Activated effector memory CD4-positive, alpha-beta T cell treated with anti-CD3 and anti-CD28 coated beads, Interleukin-2, amount 50 U/mL, for 16 hours (primary cell): ENCODE data around the gene ABAT.
"Not testable (repeated sequence)": the region's sequence is repeated elsewhere in the genome, so short reads cannot be mapped to it uniquely, and the experiment has no call there.

Experiments used
- DNase-seq: peaks from one replicate; pipeline ENCODE4 v3.0.0-alpha.2; 2020

Gene ABAT

DNA sequence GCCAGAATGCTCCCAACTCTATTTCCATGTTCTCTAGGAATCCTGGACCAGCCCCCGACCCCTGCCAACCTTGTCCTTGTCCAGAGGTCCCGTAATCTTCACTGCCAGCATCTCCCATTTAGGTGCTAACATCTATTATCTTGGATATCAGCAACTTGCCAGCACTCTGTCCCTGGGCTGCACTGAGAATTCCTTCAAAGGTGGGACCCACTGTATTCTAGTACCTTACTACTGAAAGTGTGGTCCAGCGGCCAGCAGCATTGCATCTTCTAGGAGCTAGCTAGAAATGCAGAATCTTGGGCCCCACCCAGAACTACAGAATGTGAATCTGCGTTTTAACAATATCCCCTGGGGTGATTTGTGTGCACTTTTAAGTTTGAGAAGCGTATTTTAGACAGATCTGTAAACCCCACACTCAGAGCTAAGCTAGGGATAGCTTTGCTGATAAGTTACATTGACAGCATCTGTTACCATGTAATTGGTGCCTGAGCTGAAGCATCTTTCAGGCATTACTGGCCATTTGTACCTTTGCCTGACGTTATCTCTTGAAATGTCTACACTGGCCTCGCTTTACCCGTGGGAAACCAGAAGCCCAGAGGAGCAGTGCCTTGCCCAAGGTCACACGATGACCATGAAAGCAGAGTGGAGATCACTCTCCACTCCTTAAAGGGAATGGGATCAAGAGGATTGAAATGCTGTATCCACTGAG is 8.3 kb downstream of the ABAT start:
- DNase-seq: no peak

DNA sequence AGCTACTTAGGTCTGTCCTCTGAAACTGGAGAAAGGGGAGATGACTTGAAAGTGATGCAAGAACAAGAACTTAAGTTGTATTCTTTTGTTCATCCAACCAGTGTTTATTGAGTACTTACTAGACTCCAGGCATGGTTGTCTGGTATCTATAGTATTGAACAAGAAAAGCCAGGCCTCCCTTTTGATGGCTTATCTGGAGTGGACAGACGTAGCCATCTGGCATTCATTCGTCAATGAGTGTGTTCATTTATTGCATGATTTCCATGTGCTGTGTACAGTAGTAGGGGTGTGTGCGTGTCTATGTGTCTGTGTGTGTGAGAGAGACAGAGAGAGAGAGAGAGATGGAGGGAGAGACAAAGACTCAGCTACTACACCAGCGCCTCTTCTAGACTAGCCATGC is 9.2 kb downstream of the ABAT start:
- DNase-seq: no peak

GRCh38 chr16:8685617-8686016 is 11.2 kb downstream of the ABAT start:
- no peak for DNase-seq

DNA sequence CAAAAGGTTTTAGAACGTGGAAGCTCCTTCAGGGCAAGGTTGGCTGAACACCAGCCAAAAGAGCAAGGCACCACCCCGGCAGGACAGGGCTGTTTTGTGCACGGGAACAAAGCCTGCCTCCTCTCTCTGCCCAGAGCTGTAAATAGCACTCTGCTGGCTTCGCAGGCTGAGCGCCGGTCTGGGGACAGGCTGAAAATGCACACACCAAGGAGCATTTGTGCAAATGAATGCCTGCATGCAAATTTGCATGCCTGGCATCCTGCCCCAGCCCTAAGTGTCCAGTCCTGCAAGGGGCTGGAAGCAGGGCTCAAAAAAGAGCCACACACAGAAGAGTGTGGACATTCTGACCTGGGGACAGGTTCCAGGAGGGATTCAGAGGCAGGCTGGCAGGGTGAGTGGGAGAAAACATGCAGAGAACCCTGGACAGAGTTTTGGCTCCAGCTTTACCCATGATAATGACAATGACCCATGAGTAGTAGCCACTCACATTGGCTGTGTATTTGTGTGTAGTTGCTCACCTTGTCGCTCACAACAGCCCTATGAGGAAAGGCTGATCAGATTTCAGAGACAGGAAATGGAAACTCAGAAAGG is 11.7 kb downstream of the ABAT start:
- DNase-seq: no peak

DNA sequence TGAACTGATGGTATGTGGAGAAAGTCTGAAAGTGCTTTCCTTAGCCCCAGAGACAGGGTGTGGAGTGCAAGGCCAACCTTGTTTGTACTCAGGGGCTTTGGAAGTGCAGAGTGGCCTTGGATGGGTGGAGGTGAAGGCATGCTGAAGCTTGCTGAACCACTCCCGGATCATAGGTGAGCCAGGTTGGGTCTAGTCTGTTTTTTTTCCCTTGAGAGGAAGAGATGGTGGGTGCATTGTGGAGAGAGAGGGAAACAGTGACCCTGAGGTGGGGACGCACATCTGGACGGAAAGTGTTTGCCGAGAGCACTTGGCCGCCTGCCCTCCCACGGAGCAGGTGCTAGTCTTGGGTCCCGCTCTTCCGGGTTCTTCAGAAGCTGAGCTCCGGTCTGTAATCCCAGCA is 12.5 kb downstream of the ABAT start:
- no peak for DNase-seq

DNA sequence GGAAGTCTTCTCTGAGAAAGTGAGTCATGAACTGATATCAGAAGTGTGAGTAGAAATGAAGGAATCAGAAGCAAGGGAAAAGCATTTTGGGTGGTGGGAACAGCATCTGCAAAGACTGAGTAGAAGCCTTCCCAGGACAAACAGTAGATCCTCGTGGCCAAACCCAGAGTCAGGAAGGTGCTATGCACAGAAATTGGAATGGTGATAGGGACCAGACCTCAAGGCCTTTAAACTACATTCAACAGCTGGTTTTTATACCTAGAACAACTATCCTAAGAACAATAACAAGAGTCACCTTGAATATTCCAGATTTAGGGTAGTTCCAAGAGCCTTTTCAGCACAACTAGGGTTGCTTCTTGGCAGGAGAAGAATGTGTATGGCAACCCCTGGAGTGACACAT is 15.3 kb downstream of the ABAT start:
- DNase-seq: no peak

DNA sequence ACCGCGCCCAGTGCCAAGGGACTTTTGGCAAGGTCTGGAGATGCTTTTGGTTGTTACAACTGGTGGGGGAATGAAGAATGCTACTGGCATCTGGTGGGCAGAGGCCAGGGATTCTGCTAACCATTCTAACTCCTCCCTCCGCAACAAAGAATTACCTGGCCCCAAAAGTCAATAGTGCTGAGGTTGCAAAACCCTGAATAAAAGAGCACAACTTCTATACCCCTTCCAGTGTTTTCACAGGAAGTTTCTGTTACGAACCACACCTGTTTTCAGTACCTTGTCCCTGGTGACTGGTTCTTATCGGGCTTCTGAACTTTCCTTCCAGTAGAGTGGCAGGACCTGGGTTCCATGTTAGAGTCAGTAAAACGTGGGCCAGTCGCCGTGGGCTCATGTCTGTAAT is 17.3 kb downstream of the ABAT start:
- DNase-seq: no peak

- DNase-seq: no peak
These were observed 20.6 kb downstream of the ABAT start for GRCh38 chr16:8694795-8695728.

DNA sequence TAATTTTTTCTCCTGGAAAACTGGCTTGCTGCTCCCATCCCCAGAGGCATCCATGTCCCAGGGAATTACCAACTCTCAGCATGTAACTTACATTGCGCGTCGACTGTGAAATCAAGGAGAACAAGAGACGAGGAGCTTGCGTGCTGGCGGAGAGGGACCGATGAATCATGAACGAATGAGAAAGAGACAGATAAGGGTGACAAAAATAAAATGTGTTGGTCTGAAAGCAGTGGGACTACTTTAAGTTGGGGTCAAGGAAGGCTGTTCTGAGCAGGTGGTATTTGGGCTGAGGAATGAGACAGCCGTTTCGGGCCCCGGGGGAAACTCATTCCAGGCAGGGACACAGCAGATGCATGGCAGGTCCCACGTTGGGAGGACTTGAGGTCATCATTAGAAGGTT is 22.5 kb downstream of the ABAT start:
- DNase-seq: no peak

GRCh38 chr16:8697965-8698364 is 23.5 kb downstream of the ABAT start:
- DNase-seq: no peak

GRCh38 chr16:8703693-8704092 is 29.3 kb downstream of the ABAT start:
- DNase-seq: no peak

DNA sequence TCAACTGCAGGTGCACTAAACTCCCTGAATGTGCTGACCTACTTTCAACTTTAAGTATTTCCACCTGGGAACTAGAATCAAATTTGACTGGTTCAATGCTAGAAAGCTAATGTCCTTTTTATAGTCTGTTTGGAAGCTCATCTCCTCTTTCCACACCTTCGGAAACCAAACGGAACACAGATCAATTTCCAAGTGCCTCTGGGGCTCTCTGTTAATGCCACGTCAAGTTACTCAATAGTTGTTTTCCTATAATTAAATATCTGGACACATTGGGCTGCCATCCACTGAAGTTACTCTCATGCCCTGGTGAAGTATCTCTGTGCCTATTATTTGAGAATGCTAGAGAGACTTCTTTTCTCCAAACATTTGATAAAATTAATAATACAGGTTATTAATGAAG is 29.7 kb downstream of the ABAT start:
- no peak for DNase-seq

GRCh38 chr16:8705100-8705822 is 30.8 kb downstream of the ABAT start:
- DNase-seq: not testable (repeated sequence)

- no peak for DNase-seq
These were observed 34.1 kb downstream of the ABAT start for GRCh38 chr16:8708536-8708935.

- no peak for DNase-seq
These were observed 38.4 kb downstream of the ABAT start for GRCh38 chr16:8712589-8713361.

- no peak for DNase-seq
These were observed 39.3 kb downstream of the ABAT start for GRCh38 chr16:8713635-8714172.

- no peak for DNase-seq
These were observed 39.8 kb downstream of the ABAT start for GRCh38 chr16:8714174-8714573.

DNA sequence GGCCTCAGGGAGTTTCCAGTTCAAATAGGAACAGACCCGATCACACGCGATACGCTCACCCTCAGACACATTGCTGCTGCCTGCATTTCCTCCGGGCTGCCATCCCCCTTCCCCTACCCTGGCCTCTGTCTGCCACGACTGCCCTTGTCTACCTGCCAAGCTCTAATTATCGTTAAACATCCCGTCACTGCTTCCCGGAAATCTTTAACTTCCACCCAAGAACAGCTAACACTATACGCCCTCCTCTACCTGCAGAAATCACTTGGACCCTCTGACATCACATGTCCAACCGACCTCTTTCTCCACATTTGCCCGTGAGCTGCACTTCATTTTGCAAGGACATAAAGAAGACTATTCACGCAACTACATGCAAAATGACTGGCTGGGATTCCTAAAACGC is 40.4 kb downstream of the ABAT start:
- no peak for DNase-seq

GRCh38 chr16:8716052-8716451 is 41.6 kb downstream of the ABAT start:
- DNase-seq: no peak

- no peak for DNase-seq
These were observed 42.2 kb downstream of the ABAT start for GRCh38 chr16:8716592-8716991.

DNA sequence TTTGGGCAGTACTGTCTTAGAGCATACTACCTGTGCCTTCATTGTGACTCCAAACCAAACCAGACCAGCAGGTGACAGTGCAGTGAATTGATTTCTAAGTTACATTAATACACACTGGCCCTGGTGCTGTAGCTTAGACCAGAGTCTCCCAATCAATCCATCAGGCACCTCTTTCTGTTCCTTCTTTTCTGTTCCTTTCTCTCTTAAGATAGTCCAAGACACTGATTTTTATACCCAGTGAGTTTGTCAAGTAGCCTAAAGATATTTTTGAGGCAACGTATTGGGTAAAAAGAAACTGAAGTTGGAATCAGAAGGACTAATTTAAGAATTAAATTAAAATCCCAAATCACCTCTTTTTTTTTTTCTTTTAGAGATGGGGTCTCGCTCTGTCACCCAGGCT is 43.1 kb downstream of the ABAT start:
- DNase-seq: no peak

GRCh38 chr16:8717892-8718415 is 43.5 kb downstream of the ABAT start:
- no peak for DNase-seq
